PC-9 (cell line): ENCODE results near the gene GABPB2. TPM values are rescaled to one million over a fixed set of nuclear protein-coding genes. Genes with fewer than 3 reads are reported as not detected.

Experiments used
- BruUV-seq: library from RNA; stranded (reverse); fragments of 400-500 nt; replicated peaks from 2 replicates; lab custom pipeline; 2021; lab: Mats Ljungman, UMichigan
- CTCF ChIA-PET: fragments of 300-600 bp; sonication (Branson Sonifier 250); formaldehyde crosslinking; loops from one replicate; lab custom pipeline; 2022; ENCODE audit warnings: antibody characterized with exemption; lab: Charles Lee
- POLR2A ChIA-PET: fragments of 300-600 bp; sonication (Branson Sonifier 250); formaldehyde crosslinking; loops from one replicate; lab custom pipeline; 2022; ENCODE audit warnings: antibody characterized with exemption; ENCODE audit not compliant: unreplicated experiment; lab: Charles Lee
- DNase-seq, 2 experiments: peaks; one replicate each; pipeline versions ENCODE4 v3.0.0 to v3.0.0-alpha.2; 2015 to 2022; ENCODE audit warnings: mixed read lengths in 1 of 2
- H2AFZ ChIP-seq: fragments of 200-600 bp; sonication (generic); 2 replicates; pipeline ENCODE4 v1.8.1; 2017; ENCODE audit warnings: antibody characterized with exemption
- H3F3A ChIP-seq: fragments of 200-600 bp; sonication (generic); 2 replicates; pipeline ENCODE4 v1.8.1; 2017; ENCODE audit warnings: antibody characterized with exemption, mild to moderate bottlenecking, low read depth; ENCODE audit not compliant: insufficient read depth
- H3K27ac ChIP-seq: fragments of 200-600 bp; sonication (generic); 2 replicates; pipeline ENCODE4 v1.6.1; 2016; ENCODE audit warnings: mixed run types
- H3K27me3 ChIP-seq: fragments of 200-600 bp; sonication (generic); 2 replicates; pipeline ENCODE4 v1.6.1; 2016; ENCODE audit warnings: low read depth, mixed run types; ENCODE audit not compliant: insufficient read depth
- H3K36me3 ChIP-seq: fragments of 200-600 bp; sonication (generic); 2 replicates; pipeline ENCODE4 v1.6.1; 2016; ENCODE audit warnings: low read depth, mixed run types
- H3K4me1 ChIP-seq: fragments of 200-600 bp; sonication (generic); replicated peaks from 2 replicates; pipeline ENCODE4 v1.6.1; 2016; ENCODE audit warnings: mixed run types; ENCODE audit not compliant: insufficient read depth
- H3K4me2 ChIP-seq: fragments of 200-600 bp; sonication (generic); 2 replicates; pipeline ENCODE4 v1.6.1; 2017; ENCODE audit warnings: mixed run types
- H3K4me3 ChIP-seq: fragments of 200-600 bp; sonication (generic); 2 replicates; pipeline ENCODE4 v1.6.1; 2016; ENCODE audit warnings: mixed run types
- H3K79me2 ChIP-seq: fragments of 200-600 bp; sonication (generic); 2 replicates; pipeline ENCODE4 v1.6.1; 2017; ENCODE audit warnings: low read depth, mixed run types
- H3K9me2 ChIP-seq: fragments of 200-600 bp; sonication (generic); 2 replicates; pipeline ENCODE4 v1.8.1; 2017; ENCODE audit warnings: mild to moderate bottlenecking; ENCODE audit not compliant: insufficient read depth
- H3K9me3 ChIP-seq: fragments of 200-600 bp; sonication (generic); 2 replicates; pipeline ENCODE4 v1.8.1; 2016; ENCODE audit warnings: low read depth; ENCODE audit not compliant: insufficient read depth
- H4K20me1 ChIP-seq: fragments of 200-600 bp; sonication (generic); 2 replicates; pipeline ENCODE4 v1.8.1; 2017; ENCODE audit not compliant: insufficient read depth
- EZH2 ChIP-seq: fragments of 200-600 bp; sonication (generic); IDR thresholded peaks from 2 replicates; pipeline ENCODE4 v1.8.0; 2017; ENCODE audit warnings: antibody characterized with exemption, low read depth
- intact Hi-C: fragments of 100-400 bp; cut with micrococcal nuclease; formaldehyde crosslinking; loops from one replicate; pipeline ENCODE4 v1.10.0; 2022; ENCODE audit not compliant: unreplicated experiment
- total RNA-seq: library from RNA; stranded (reverse); gene quantifications from 2 replicates; pipeline ENCODE4 v1.2.3, GENCODE V29; 2021
- TF ChIP-seq, protein P1 (sequence below): fragments of 200-600 bp; sonication (generic); conservative IDR thresholded peaks from 2 replicates; pipeline ENCODE4 v1.6.1; 2017; ENCODE audit warnings: mixed run types, antibody characterized with exemption, mild to moderate bottlenecking, moderate library complexity

The GABPB2 gene
- total RNA-seq, 1 experiment from 2014 or later, result 6.6 TPM

DNA sequence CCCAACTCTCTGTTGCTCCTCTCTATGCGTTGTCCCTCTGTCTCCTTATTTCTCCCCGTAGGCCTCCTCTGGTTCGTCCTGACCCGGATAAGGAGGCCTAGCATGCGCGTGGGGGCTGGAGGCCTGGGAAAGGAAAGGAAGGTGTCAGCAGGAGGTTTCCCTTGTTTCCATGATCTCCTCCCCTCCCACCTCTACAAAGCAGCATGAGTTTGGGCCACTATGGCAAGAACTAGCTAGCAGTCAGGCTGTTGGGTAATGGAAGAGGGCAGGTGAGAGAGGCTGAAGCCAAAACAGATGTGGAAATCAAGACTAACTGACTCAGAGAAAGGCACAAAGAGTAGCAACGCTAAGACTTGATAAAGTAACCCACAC, 76.6 kb downstream of the GABPB2 start:
- Histone ChIP-seq H3K4me1 (peaks cover 5% of the 10 kb centered on the region), H3K9me2 (no peaks in the 10 kb centered on the region), H3K79me2 (no peaks in the 10 kb centered on the region), H3K27ac (no peak overlapping the region), H3K27me3 (no peaks in the 10 kb centered on the region), H3K4me3 (peak overlapping the region; percentile 78; the same call in 1 of the 2 replicates), H4K20me1 (no peaks in the 10 kb centered on the region), H3K36me3 (no peaks in the 10 kb centered on the region), H3F3A (no peaks in the 10 kb centered on the region), H3K4me2 (peak overlapping the region; percentile 98), H3K9me3 (no peaks in the 10 kb centered on the region), H2AFZ (peak overlapping the region; percentile 91)
- intact Hi-C loops, result no loop called here
- BruUV-seq, result TSS peak; percentile 66
- CTCF ChIA-PET, result no interaction called here
- TF ChIP-seq, protein P1, sequence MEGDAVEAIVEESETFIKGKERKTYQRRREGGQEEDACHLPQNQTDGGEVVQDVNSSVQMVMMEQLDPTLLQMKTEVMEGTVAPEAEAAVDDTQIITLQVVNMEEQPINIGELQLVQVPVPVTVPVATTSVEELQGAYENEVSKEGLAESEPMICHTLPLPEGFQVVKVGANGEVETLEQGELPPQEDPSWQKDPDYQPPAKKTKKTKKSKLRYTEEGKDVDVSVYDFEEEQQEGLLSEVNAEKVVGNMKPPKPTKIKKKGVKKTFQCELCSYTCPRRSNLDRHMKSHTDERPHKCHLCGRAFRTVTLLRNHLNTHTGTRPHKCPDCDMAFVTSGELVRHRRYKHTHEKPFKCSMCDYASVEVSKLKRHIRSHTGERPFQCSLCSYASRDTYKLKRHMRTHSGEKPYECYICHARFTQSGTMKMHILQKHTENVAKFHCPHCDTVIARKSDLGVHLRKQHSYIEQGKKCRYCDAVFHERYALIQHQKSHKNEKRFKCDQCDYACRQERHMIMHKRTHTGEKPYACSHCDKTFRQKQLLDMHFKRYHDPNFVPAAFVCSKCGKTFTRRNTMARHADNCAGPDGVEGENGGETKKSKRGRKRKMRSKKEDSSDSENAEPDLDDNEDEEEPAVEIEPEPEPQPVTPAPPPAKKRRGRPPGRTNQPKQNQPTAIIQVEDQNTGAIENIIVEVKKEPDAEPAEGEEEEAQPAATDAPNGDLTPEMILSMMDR, result no peak
- no peak for TF ChIP-seq EZH2
- DNase-seq, result no peak
- POLR2A ChIA-PET, result no interaction called here

DNA sequence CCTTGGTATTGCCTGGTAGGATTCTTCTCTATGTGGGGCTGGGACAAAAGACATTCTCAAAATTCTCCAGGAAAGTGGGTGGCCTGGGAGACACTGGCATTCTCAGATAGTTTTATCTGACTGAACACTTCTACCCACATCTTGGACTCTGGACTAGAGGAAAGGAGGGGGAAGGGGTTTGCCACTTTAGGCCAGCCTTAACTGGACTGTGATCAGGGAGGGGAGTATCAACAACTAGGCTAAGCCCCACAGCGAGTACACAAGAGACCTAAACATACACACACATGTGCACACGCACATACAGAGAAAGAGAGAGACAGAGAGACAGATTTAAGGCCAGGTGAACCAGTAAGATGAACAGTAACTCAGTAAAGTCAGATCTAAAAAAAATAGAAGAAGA, 77.1 kb downstream of the GABPB2 start:
- ChIA-PET CTCF (no interaction called here), POLR2A (no interaction called here)
- H3K36me3 ChIP-seq, result no peaks in the 10 kb centered on the region
- TF ChIP-seq EZH2, result no peak
- TF ChIP-seq, protein P1, result no peak
- H3K27me3 ChIP-seq, result no peaks in the 10 kb centered on the region
- H3K4me3 ChIP-seq, result no peak overlapping the region
- intact Hi-C loops, result no loop called here
- no peak overlapping the region for H3K27ac ChIP-seq
- H3K9me3 ChIP-seq, result no peaks in the 10 kb centered on the region
- H2AFZ ChIP-seq, result no peak overlapping the region
- no peaks in the 10 kb centered on the region for H3F3A ChIP-seq
- no peaks in the 10 kb centered on the region for H4K20me1 ChIP-seq
- no peaks in the 10 kb centered on the region for H3K79me2 ChIP-seq
- peaks cover 5% of the 10 kb centered on the region for H3K4me1 ChIP-seq
- no peak overlapping the region for H3K4me2 ChIP-seq
- H3K9me2 ChIP-seq, result no peaks in the 10 kb centered on the region
- DNase-seq, result no peak
- no TSS peak for BruUV-seq

DNA sequence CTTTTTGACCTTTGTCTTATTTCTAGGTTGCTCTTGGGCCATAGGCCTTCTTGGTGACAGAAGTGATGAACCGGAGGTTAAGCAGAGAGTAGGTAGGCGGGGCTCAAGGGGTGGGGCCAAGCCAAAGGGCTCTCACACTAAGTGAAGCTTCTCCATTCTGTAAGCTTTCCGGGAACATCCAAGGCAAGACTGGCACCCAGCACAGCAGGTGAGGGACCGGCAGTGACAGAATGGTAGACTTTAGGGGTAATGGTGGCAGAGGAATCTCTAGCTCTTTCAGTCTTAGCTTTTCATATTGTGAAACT, 85.9 kb downstream of the GABPB2 start, which contains the start of gene TNFAIP8L2:
TNFAIP8L2 (plus strand) TSS at position 135 of the 305 bp plus-strand sequence. CDS start 2,049 bp downstream, outside the sequence.
- Histone ChIP-seq H3K27me3 (no peaks in the 10 kb centered on the region), H2AFZ (no peak within 1 kb of the TSS), H3F3A (peaks cover 15% of the 10 kb centered on the region; the same call in 1 of the 2 replicates), H4K20me1 (no peaks in the 10 kb centered on the region), H3K79me2 (no peaks in the 10 kb centered on the region), H3K9me3 (no peaks in the 10 kb centered on the region), H3K9me2 (no peaks in the 10 kb centered on the region), H3K27ac (no peak within 1 kb of the TSS), H3K4me1 (no peaks in the 10 kb centered on the region), H3K36me3 (no peaks in the 10 kb centered on the region), H3K4me2 (no peak within 1 kb of the TSS), H3K4me3 (no peak within 1 kb of the TSS)
- POLR2A ChIA-PET, result interaction anchor here (0.6 kb wide), 1 partner anchor 25 kb away, joined by 4 read pairs; no protein-coding TSS in a partner anchor
- no TSS peak for BruUV-seq
- intact Hi-C loops, result loop anchor here (1.0 to 5.0 kb wide), 4 partner anchors 56 to 899 kb away; partner anchors contain the start of genes CA14 and GABPB2
- TF ChIP-seq EZH2, result no peak
- TF ChIP-seq, protein P1, result no peak
- CTCF ChIA-PET, result interaction anchor here (2.5 kb wide), 1 partner anchor 57 kb away, joined by 19 read pairs; no protein-coding TSS in a partner anchor
- no peak for DNase-seq
